Muscle layer of duodenum (tissue), 2 donors: Measurements from ENCODE around the gene EMCN.

Experiments
- H3K27ac ChIP-seq: one replicate; pipeline ENCODE4 v1.7.0; 2013; ENCODE audit warnings: mild to moderate bottlenecking, low read length
- H3K27me3 ChIP-seq: one replicate; pipeline ENCODE4 v1.7.0; 2013; ENCODE audit warnings: low read depth, mild to moderate bottlenecking, control low read depth, low read length
- H3K36me3 ChIP-seq, 2 donors: one replicate each; pipeline ENCODE4 v1.7.0; 2013; ENCODE audit warnings: low read length in 2 of 2, control low read depth in 1 of 2, mild to moderate bottlenecking in 1 of 2; ENCODE audit not compliant: insufficient read depth in 2 of 2, control insufficient read depth in 1 of 2
- H3K4me1 ChIP-seq, 2 donors: one replicate each; pipeline ENCODE4 v1.7.0; 2013; ENCODE audit warnings: low read length in 2 of 2, mild to moderate bottlenecking in 2 of 2, control low read depth in 1 of 2, moderate library complexity in 1 of 2; ENCODE audit not compliant: insufficient read depth in 2 of 2, control insufficient read depth in 1 of 2
- H3K4me3 ChIP-seq, 2 donors: one replicate each; pipeline ENCODE4 v1.7.0; 2013; ENCODE audit warnings: low read length in 2 of 2, low read depth in 1 of 2, mild to moderate bottlenecking in 1 of 2
- H3K9me3 ChIP-seq, 2 donors: one replicate each; pipeline ENCODE4 v1.7.0; 2013; ENCODE audit warnings: low read length in 2 of 2, control low read depth in 1 of 2, mild to moderate bottlenecking in 1 of 2; ENCODE audit not compliant: control insufficient read depth in 1 of 2
- donor health status: healthy.

EMCN gene

GRCh38 chr4:100347241-100347640, 170.6 kb downstream of the EMCN start:
- H3K36me3 ChIP-seq = no peaks in the 10 kb centered on the region

GRCh38 chr4:100345585-100345984, 172.2 kb downstream of the EMCN start:
- no peaks in the 10 kb centered on the region for H3K27me3 ChIP-seq
- H3K4me1 ChIP-seq = no peaks in the 10 kb centered on the region
- no peaks in the 10 kb centered on the region for H3K9me3 ChIP-seq
- H3K4me3 ChIP-seq = no peak overlapping the region
- H3K27ac ChIP-seq = no peak overlapping the region
- no peaks in the 10 kb centered on the region for H3K36me3 ChIP-seq

More at GRCh38 chr4:100347241-100347640, 170.6 kb downstream of the EMCN start:
- H3K4me3 ChIP-seq = no peak overlapping the region
- no peaks in the 10 kb centered on the region for H3K27me3 ChIP-seq
- H3K27ac ChIP-seq = no peak overlapping the region
- H3K4me1 ChIP-seq = no peaks in the 10 kb centered on the region
- no peaks in the 10 kb centered on the region for H3K9me3 ChIP-seq
